ENCODE data around the gene HIVEP3. TPM values are rescaled to one million over a fixed set of nuclear protein-coding genes. Genes with fewer than 3 reads are reported as not detected.

Gene HIVEP3
- total RNA-seq, 1 experiment from 2014 or later, result 1.4 TPM

- no peaks in the 10 kb centered on the region for H4K20me1 ChIP-seq (ENCODE audit: control insufficient read depth, insufficient read depth, insufficient read length)
- no peak overlapping the region for H4K8ac ChIP-seq (replicated peaks; ENCODE audit: insufficient read length, low read depth, low read length)
- Mint-ChIP-seq H3K4me1 (peaks cover 34 to 40% of the 10 kb centered on the region in 2 experiments), H3K36me3 (ENCODE audit: insufficient read depth in 1 of 3, low read depth in 3 of 3) (no peaks in the 10 kb centered on the region), H3K27me3 (ENCODE audit: low read depth) (peaks cover 5% of the 10 kb centered on the region), H3K9me3 (no peaks in the 10 kb centered on the region), H3K4me3 (no peak overlapping the region; a peak in 1 of 5 replicates), H3K27ac (0 out of 7 replicates have a peak overlapping the region, but pooled peaks of 1 of the 3 experiments have one; percentile 78)
- H3K23me2 ChIP-seq (ENCODE audit: insufficient read length, low read depth, low read length, poor library complexity, severe bottlenecking), result no peaks in the 10 kb centered on the region
- no peak overlapping the region for H2BK20ac ChIP-seq (ENCODE audit: low read depth, low read length, poor library complexity, severe bottlenecking)
- 0 out of 2 replicates have a peak overlapping the region, but pooled peaks have one; percentile 20 for H3K14ac ChIP-seq (ENCODE audit: insufficient read depth, low read length)
- no peak overlapping the region for H3K18ac ChIP-seq (ENCODE audit: insufficient read length, low read depth, low read length)
- no peak for TF ChIP-seq CTCF (conservative IDR thresholded peaks at IDR 0.05)
- H2AK5ac ChIP-seq (ENCODE audit: insufficient read length, low read length), result no peak overlapping the region
- H3K4me1 ChIP-seq (ENCODE audit: insufficient read depth, low read length), result peaks cover 10% of the 10 kb centered on the region; the same call in 1 of the 2 replicates
- DNase-seq, result no peak
- H2BK12ac ChIP-seq (ENCODE audit: insufficient read length, low read depth, low read length), result no peak overlapping the region
- no peak overlapping the region for H2BK15ac ChIP-seq (ENCODE audit: low read depth, low read length)
- H2BK5ac ChIP-seq (ENCODE audit: insufficient read length, low read length), result no peak overlapping the region
- H3K56ac ChIP-seq (ENCODE audit: insufficient read length, low read depth, low read length), result no peak overlapping the region
- no peaks in the 10 kb centered on the region for H3K79me1 ChIP-seq (ENCODE audit: insufficient read depth, low read depth, low read length, poor library complexity, severe bottlenecking)
- no peak overlapping the region for H4K5ac ChIP-seq (ENCODE audit: insufficient read length, low read depth, low read length)
- H2AFZ ChIP-seq (ENCODE audit: low read length), result no peak overlapping the region
- H3K4me2 ChIP-seq (ENCODE audit: insufficient read depth, insufficient read length, low read length), result no peak overlapping the region
- H3K27ac ChIP-seq (ENCODE audit: insufficient read length, low read depth, low read length), result no peak overlapping the region
- H3K4ac ChIP-seq (ENCODE audit: low read depth, low read length), result no peak overlapping the region
- no peaks in the 10 kb centered on the region for H3K9me3 ChIP-seq (ENCODE audit: control insufficient read depth, low read depth, low read length)
- no peak overlapping the region for H3K9ac ChIP-seq (ENCODE audit: extremely low read depth, insufficient read length, low read length)
- no peaks in the 10 kb centered on the region for H3K79me2 ChIP-seq (ENCODE audit: insufficient read depth, low read length)
- H3K27me3 ChIP-seq (ENCODE audit: insufficient read depth, low read length), result no peaks in the 10 kb centered on the region
- no peak overlapping the region for H2BK120ac ChIP-seq (ENCODE audit: low read depth, low read length, poor library complexity, severe bottlenecking)
- H3K23ac ChIP-seq (ENCODE audit: insufficient read length, low read depth, low read length), result no peak overlapping the region
- no peak overlapping the region for H4K91ac ChIP-seq (ENCODE audit: insufficient read length, low read depth, low read length)
- H3T11ph ChIP-seq (ENCODE audit: low read length), result no peak overlapping the region
- no CpG with 5 or more reads among the region's 7 CpGs for WGBS (ENCODE audit: extremely low coverage, insufficient read length, low lambda C conversion rate)
These were observed 56.1 kb downstream of the HIVEP3 start for GRCh38 chr1:41862384-41863221.

Data from H9 (cell line).